ENCODE measurements around the gene TAF4. TPM values are rescaled to one million over a fixed set of nuclear protein-coding genes. Genes with fewer than 3 reads are reported as not detected.

TAF4 gene
- total and polyA plus RNA-seq, 2 donors (not counting 3 experiments of a cell fraction or from before 2014, with no cell fraction given) = 6.1 to 19.5 TPM

DNA sequence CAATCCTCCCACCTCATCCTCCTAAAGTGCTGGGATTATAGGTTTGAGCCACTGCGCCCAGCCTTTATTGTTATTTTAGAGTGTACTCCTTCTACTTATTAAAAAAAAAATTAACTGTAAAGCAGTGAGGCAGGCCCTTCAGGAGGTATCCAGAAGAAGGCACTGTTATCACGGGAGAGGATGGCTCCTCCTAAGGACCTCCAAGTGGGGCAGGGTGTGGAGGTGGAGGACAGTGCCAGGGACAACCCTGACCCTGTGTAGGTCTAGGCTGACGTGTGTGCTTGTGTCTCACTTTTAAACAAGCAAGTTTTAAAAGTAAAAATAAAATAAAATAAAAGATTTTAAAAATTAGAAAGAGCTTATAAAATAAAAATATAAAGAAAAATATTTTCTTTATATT is 23.7 kb upstream of the TAF4 start:
- H3K36me3 ChIP-seq (ENCODE audit: control insufficient read depth in 2 of 2, extremely low read depth in 1 of 2, insufficient read depth in 2 of 2, low read length in 2 of 2) = no peaks in the 10 kb centered on the region
- BruUV-seq (replicated peaks) = no TSS peak
- dilution Hi-C loops (cut with MboI; ENCODE audit: extremely low pct_ligation_motif_present, low sequenced_read_pairs) (no loop called here), intact Hi-C loops (cut with micrococcal nuclease) (no loop called here)
- no peak overlapping the region for H3K4me3 ChIP-seq (replicated peaks in 1 of 3; ENCODE audit: insufficient read depth in 1 of 3, low read depth in 1 of 3, low read length in 3 of 3)
- no peaks in the 10 kb centered on the region for H4K20me1 ChIP-seq (replicated peaks; ENCODE audit: control insufficient read depth, extremely low read depth, insufficient read depth, low read length)
- no peaks in the 10 kb centered on the region for H3K27me3 ChIP-seq (ENCODE audit: control insufficient read depth in 2 of 2, insufficient read depth in 2 of 2, low read length in 2 of 2)
- no peak overlapping the region for H3K27ac ChIP-seq (ENCODE audit: insufficient read depth, low read depth, low read length)
- FAIRE-seq (no peak), DNase-seq (ENCODE audit: low read depth, low spot score) (no peak)
- no peak overlapping the region for H3K9ac ChIP-seq (replicated peaks; ENCODE audit: extremely low read depth, insufficient read depth, low read length)
- POLR2A ChIA-PET = no interaction called here
- no peaks in the 10 kb centered on the region for H3K4me1 ChIP-seq (ENCODE audit: control insufficient read depth, extremely low read depth, insufficient read depth, low read length)
- no peak for TF ChIP-seq CTCF (IDR thresholded peaks at IDR 0.05; ENCODE audit: extremely low read depth in 1 of 2, insufficient read depth in 1 of 2, low read depth in 1 of 2, low read length in 2 of 2)
- no peak for TF ChIP-seq MYC (IDR thresholded peaks at IDR 0.05; ENCODE audit: low read depth, low read length)
- no peak for TF ChIP-seq EZH2 (IDR thresholded peaks at IDR 0.05; ENCODE audit: borderline replicate concordance, low read depth, low read length, severe bottlenecking)
- TF ChIP-seq FOS (IDR thresholded peaks at IDR 0.05; ENCODE audit: borderline replicate concordance, insufficient read depth, low read length) = no peak
- no peak for TF ChIP-seq JUN (IDR thresholded peaks at IDR 0.05; ENCODE audit: borderline replicate concordance, insufficient read depth, insufficient read length, low read depth)
- TF ChIP-seq POLR2AphosphoS5 (IDR thresholded peaks at IDR 0.05; ENCODE audit: insufficient read depth, low read depth, low read length) = no peak
- no peak for TF ChIP-seq MAX (IDR thresholded peaks at IDR 0.05; ENCODE audit: insufficient read depth, insufficient read length)
- TF ChIP-seq POLR2A (IDR thresholded peaks at IDR 0.05; ENCODE audit: low read depth, low read length) = no peak
- TF ChIP-seq GATA2 (IDR thresholded peaks at IDR 0.05; ENCODE audit: insufficient read depth, insufficient read length, low read depth, low read length) = no peak
- no peak overlapping the region for H2AFZ ChIP-seq (ENCODE audit: low read depth, low read length)
- CTCF ChIA-PET = interaction anchor here (0.7 kb wide), 1 partner anchor 11 kb away, joined by 3 read pairs; no protein-coding TSS in a partner anchor
- no peaks in the 10 kb centered on the region for H3K9me3 ChIP-seq (replicated peaks; ENCODE audit: control insufficient read depth, insufficient read depth, low read length)
- no peaks in the 10 kb centered on the region for H3K79me2 ChIP-seq (ENCODE audit: control insufficient read depth, insufficient read depth, low read length)
- H3K9me1 ChIP-seq (replicated peaks; ENCODE audit: control insufficient read depth, extremely low read depth, insufficient read depth, low read length) = no peaks in the 10 kb centered on the region
- no peak overlapping the region for H3K4me2 ChIP-seq (ENCODE audit: insufficient read depth, low read length)

Data from endothelial cell of umbilical vein (primary cell).